RWPE1 (cell line): ENCODE results near the gene PLA2G4B.

Experiments
- CTCF ChIA-PET: fragments of 350-600 bp; sonication (Branson Sonifier 250); formaldehyde crosslinking; extraction: SDS; loops from one replicate; lab custom pipeline; 2021; lab: Yijun Ruan, JAX
- POLR2A ChIA-PET: fragments of 400-600 bp; formaldehyde crosslinking; extraction: SDS; loops from one replicate; lab custom pipeline; 2020; ENCODE audit warnings: antibody characterized with exemption; ENCODE audit not compliant: low non-redundant PET; lab: Yijun Ruan, JAX
- DNase-seq: peaks from one replicate; pipeline ENCODE4 v3.0.0; 2012; ENCODE audit warnings: low spot score
- H3K27ac ChIP-seq: fragments of 450-650 bp; 2 replicates; pipeline ENCODE4 v1.5.1; 2017
- TF ChIP-seq, protein P1 (sequence below): fragments of 450-650 bp; conservative IDR thresholded peaks from 2 replicates; pipeline ENCODE4 v1.5.1; 2017; ENCODE audit warnings: low read depth, mild to moderate bottlenecking

PLA2G4B gene

DNA sequence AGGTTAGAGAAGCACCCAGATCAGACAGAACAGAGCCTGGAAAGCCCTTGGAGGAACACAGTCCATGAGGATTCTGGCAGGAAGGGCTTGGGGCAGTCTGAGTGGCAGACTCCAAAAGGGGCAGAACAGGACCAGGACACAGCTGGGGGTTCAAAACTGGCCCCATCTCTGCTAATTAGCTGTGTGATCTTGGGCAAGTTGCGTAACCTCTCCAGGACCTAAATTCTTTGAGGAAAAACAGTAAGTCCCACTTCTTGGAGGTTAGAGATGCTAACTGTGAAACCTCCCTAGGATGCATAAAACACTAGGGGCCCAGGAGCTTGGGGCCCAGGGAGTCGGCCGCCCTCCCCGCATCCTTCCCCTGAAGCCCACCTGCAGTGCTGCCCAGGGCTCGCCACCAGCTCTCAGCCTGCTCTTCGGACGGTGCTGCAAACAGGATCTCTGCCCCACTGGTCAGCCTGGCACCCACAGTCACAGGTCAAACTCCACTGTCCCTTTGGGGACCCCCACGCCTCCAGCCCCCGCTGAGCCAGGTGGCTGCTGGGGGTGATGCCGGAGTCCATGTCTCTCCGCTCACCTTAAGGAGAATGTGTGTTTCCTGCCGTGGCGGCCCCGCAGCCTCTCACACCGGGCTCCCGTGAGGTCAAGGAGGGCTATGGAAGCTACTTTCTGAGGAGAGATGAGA lies 12.0 kb downstream of the PLA2G4B start:
- DNase-seq: no peak
- ChIA-PET POLR2A (interaction anchor here (0.6 kb wide), 1 partner anchor 114 kb away, joined by 3 read pairs; no protein-coding TSS in a partner anchor), CTCF (interaction anchor here (0.6 to 0.9 kb wide), 3 partner anchors 9 to 771 kb away, joined by 3 to 4 read pairs (median 3); no protein-coding TSS in a partner anchor)
- TF ChIP-seq, protein P1, sequence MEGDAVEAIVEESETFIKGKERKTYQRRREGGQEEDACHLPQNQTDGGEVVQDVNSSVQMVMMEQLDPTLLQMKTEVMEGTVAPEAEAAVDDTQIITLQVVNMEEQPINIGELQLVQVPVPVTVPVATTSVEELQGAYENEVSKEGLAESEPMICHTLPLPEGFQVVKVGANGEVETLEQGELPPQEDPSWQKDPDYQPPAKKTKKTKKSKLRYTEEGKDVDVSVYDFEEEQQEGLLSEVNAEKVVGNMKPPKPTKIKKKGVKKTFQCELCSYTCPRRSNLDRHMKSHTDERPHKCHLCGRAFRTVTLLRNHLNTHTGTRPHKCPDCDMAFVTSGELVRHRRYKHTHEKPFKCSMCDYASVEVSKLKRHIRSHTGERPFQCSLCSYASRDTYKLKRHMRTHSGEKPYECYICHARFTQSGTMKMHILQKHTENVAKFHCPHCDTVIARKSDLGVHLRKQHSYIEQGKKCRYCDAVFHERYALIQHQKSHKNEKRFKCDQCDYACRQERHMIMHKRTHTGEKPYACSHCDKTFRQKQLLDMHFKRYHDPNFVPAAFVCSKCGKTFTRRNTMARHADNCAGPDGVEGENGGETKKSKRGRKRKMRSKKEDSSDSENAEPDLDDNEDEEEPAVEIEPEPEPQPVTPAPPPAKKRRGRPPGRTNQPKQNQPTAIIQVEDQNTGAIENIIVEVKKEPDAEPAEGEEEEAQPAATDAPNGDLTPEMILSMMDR: no peak
- H3K27ac ChIP-seq: peak overlapping the region; percentile 84

DNA sequence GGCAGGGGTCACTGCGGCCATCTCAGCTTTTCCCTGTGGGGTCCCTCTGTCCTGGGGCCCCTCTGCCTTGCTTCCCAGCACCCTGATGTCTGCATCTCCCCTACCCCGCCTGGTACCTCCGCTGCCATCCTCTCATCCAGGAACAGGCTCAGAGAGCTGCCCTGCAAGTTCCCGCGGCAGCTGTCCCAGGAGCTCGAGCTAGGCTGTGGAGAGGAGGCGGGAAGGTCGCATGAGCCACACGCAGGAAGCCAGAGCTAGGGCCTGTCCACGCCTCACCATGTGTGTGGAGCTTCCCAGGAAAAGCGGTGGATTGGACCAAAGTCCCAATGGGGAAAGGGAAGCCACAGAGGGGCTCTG lies 12.5 kb downstream of the PLA2G4B start:
- peak overlapping the region; percentile 84; the same call in 1 of the 2 replicates for H3K27ac ChIP-seq
- no peak for DNase-seq
- POLR2A ChIA-PET: interaction anchor here (0.6 to 1.6 kb wide), 3 partner anchors 13 to 113 kb away, joined by 3 to 5 read pairs (median 3); partner anchors contain the start of gene PLA2G4B
- TF ChIP-seq, protein P1: no peak
- CTCF ChIA-PET: interaction anchor here (0.6 to 0.9 kb wide), 2 partner anchors 9 to 238 kb away, joined by 3 read pairs; no protein-coding TSS in a partner anchor

DNA sequence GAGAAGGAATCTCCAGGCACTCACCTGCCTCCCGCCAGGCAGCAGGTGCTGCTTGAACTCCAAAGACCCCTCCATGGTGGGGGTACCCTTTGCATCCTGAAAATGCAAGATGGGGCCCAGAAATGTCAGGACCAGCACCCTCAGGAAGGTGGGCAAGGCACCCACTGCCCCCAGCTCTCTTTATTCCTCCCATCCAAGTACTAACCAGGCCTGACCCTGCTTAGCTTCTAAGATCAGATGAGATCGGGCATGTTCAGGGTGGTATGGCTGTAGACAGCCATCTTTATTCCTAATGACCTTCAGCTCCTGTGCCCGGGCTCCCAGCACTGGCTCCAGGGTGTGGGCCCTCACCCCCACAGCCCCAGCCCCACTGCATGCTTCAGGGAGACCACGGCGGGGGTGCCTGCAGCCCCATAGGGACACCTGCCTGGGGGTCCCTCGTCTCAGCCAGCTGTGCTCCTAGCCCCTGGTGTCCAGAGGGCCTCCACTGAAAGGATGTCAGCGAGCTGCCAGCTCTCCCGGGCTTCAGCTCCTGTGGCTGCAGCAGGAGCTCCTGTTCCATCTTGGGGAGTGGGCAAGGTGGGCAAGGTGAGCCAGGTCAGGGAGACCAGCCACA lies 13.2 kb downstream of the PLA2G4B start:
- DNase-seq: no peak
- H3K27ac ChIP-seq: peak overlapping the region; percentile 6; the same call in 1 of the 2 replicates
- TF ChIP-seq, protein P1: no peak
- ChIA-PET CTCF (interaction anchor here (1.2 kb wide), 1 partner anchor 79 kb away, joined by 4 read pairs; no protein-coding TSS in a partner anchor), POLR2A (interaction anchor here (0.9 to 1.6 kb wide), 2 partner anchors 14 to 25 kb away, joined by 3 to 5 read pairs; partner anchors contain the start of gene PLA2G4B)

DNA sequence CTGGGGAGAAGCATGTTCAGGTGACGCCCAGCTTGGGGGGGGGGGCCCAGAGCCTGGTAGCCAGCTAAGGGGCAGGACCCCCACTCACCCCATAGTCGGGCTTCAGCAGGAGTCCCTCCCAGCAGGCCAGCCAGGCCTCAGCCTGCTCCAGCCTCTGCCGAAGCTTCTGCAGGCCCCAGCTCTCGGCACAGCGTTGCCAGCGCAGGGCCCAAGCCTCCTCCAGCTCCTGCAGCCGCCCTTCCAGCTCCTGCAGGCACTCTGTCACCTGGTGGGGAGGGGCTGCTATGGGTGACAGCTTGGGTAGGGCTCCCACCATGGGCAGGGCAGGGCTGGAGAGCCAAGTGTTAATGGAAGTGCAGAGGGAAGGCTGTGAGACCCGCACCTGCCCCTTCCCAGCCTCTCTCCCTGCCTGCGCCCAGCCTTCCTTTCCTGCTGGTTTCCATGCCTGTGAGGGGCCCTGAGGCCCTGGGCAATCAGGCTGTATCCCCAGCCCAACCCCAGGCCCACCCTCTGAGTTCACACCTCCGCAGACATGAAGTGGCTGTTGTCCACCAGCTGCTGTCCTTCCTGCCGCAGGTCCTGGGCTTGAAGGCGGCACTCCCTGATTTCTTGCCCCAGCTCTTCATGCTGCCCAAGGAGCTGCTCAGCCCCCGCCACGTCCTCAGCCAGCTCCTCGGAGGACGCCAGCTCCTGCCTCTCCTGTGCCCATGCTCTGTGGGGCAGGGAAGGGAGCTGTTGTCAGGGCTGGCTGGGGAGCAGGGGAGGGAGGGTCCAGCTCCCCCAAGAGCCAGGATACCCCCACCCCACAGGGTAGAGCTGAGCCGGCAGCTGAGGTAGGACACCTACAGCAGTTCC lies 14.3 kb downstream of the PLA2G4B start:
- TF ChIP-seq, protein P1: no peak
- ChIA-PET POLR2A (interaction anchor here (1.6 kb wide), 1 partner anchor 15 kb away, joined by 5 read pairs; the partner anchor contains the start of gene PLA2G4B), CTCF (interaction anchor here (1.2 kb wide), 1 partner anchor 80 kb away, joined by 4 read pairs; no protein-coding TSS in a partner anchor)

DNA sequence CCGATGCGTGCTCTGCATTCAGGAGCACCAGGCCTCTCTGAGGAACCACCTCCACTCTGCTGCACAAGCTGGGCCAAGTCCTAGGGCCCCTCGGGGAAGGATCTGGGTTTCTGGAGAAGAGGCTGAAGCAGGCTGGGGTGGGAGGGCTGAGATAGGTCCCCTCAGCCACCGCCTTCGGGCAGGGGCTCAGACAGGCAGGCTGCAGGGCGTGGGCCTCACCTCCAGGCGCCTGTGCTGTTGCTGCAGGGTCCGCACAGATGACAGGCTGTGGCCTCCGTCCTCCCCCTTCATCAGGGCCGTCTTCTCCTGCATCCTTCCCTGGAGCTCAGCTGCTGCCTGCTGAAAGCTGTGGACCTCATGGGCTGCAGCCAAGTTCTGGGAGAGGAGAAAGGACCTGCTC lies 15.2 kb downstream of the PLA2G4B start:
- H3K27ac ChIP-seq: no peak overlapping the region
- no peak for DNase-seq
- ChIA-PET CTCF (no interaction called here), POLR2A (interaction anchor here (0.5 kb wide), 1 partner anchor 17 kb away, joined by 4 read pairs; no protein-coding TSS in a partner anchor)
- TF ChIP-seq, protein P1: no peak

More for the DNA sequence above, 14.3 kb downstream of the PLA2G4B start:
- peak overlapping the region; percentile 6; the same call in 1 of the 2 replicates for H3K27ac ChIP-seq
- DNase-seq: no peak
